GM18526 (cell line): Measurements from ENCODE around the gene AFF1.

Source experiments
- POLR2A ChIP-seq: IDR thresholded peaks from 3 replicates; pipeline ENCODE4 v1.6.1; 2011; ENCODE audit not compliant: insufficient read length; ENCODE audit errors: extremely low read depth

Gene AFF1

DNA sequence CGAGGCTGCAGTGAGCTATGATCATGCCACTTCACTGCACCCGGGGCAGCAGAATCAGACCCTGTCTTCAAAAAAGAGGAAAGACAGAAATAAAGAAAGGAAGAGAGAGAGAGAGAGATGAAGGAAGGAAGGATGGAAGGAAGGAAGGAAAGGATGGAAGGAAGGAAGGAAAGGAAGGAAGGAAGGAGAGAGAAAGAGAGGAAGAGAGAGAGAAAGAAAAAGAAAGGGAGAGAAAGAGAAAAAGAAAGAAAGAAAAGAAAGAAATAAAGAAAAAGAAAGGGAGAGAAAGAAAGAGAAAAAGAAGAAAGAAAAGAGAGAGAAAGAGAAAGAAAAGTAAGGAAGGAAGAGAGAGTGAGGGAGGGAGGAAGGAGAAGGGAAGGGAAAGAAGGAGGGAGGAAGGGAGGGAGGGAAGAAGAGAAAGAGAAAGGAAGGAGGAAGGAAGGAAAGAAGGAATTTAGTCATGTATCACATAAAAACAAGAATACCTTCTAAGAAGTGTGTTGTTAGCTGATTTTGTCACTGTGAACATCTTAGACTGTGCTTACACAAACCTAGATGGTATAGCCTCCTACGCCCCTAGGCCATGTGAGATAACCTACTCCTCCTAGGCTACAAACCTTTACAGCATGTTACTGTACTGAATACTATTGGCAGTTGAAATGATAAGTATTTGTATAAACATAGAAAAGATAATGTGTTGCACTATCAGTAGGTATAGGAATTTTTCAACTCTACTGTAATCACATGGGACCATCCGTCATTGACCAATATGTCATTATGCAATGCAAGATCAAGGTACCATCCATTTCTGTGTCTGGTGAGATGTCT is 17.4 kb upstream of the AFF1 start:
- no peak for TF ChIP-seq POLR2A

- TF ChIP-seq POLR2A, result no peak
Measured at GRCh38 chr4:86918539-86919072, 16.2 kb upstream of the AFF1 start.

- no peak for TF ChIP-seq POLR2A
Measured at GRCh38 chr4:86919561-86920223, 15.1 kb upstream of the AFF1 start.

- no peak for TF ChIP-seq POLR2A
Measured at GRCh38 chr4:86921608-86922252, 13.1 kb upstream of the AFF1 start.

- no peak for TF ChIP-seq POLR2A
Measured at GRCh38 chr4:86924811-86925210, 10.0 kb upstream of the AFF1 start.

DNA sequence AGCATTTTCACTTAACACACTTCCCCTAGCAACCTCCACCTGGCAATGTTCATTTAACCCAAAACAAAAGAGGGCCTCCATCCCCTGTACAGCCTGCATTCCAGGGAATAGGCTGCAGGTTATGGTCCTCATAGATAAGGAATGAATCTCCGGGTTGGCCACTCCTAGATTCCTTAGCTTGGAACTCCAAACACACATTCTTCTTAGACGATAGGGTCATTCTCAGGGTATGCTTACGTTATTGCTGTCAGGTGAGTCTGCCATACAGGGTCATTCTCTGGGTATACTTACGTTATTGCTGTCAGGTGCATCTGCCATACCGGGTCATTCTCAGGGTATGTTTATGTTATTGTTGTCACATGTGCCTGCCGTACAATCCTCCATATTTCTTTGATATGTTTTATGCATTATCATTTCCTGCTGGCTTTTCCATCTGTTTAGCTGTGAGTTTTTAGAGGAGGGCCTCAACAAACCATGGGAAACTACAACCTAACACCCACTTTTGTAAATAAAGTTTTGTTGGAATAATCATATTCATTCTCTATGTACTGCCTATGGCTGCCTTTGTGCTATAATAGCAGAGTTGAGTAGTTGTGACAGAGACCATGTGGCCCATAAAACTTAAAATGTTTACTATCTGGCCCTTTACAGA is 8.2 kb upstream of the AFF1 start:
- no peak for TF ChIP-seq POLR2A

GRCh38 chr4:86927843-86928395 is 6.9 kb upstream of the AFF1 start:
- no peak for TF ChIP-seq POLR2A

- no peak for TF ChIP-seq POLR2A
Measured at GRCh38 chr4:86928400-86929255, 6.2 kb upstream of the AFF1 start.

DNA sequence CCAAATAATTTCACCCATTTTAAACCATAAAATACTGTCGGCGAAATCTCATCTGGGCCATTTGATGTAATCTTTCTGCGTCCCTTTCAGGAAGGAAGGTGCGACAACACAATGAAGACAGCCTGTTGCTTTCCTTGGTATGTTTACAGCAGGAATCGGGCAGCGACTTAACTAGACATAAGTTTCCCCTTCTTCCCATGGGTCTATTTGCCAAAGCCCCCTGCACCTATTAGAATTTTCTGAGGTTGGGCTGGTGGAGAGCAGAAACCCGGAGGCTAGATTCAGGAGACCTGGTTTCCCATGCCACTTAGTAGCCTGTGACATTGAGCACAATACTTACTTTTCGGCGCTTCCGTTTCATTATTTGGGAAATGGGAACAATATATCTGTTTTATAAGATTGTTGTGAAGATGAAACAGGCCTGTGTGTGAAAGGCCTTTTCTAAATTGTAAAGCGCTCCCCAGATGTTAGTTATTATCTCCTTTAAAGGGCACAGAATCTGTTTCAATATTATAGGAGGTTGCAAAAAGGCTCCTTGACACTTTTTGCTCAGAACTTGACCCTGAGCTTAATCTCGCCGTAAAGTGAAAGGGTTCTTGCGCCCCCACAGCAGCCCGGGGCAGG is 552 bp upstream of the AFF1 start:
- TF ChIP-seq POLR2A, result no peak

- TF ChIP-seq POLR2A, result no peak
Measured at GRCh38 chr4:86935566-86935852, 698 bp downstream of the AFF1 start.

GRCh38 chr4:86935853-86936733 is 1.3 kb downstream of the AFF1 start:
- TF ChIP-seq POLR2A, result peak; percentile 46

DNA sequence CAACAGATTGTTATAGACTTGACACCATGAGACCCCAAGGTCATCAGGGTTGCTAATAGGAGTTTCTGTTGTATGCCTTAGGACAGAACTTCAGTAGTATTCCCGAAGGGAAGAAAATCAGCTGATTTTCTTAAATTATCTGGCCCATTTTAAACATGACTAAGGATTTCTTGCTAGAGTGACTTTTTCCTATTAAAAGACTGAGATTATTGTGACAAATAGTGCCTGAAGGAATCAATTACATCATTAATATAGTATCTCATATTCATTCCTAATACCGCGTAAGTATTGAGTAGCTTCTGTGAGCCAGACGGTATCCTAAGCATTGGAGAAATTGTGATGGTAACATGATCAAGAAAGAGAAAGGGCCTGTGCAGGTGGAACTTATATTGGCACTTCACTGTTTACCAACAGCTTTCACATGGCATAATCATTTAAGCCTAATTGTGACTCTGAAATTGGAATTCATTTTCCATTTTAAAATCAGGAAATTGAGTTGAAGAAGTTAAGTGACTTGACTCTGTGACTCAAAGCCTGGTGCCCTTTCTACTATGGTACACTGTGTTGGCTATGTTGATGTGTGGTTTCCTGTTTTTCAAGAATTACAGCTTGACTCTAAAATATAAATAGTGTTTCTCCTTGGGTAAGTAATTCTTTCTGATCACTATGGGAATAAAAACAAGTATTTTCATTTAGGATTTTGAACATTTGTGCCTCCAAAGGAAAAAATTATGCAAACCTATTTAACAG is 4.1 kb downstream of the AFF1 start:
- no peak for TF ChIP-seq POLR2A
